Muscle of leg (tissue), 11 donors: ENCODE data around the gene XPO4. TPM values are rescaled to one million over a fixed set of nuclear protein-coding genes. Genes with fewer than 3 reads are reported as not detected.

Experiments
- DNase-seq: peaks from one replicate; pipeline ENCODE4 v3.0.0; 2013
- H3K27ac ChIP-seq: one replicate; pipeline ENCODE4 v1.5.1; 2013; ENCODE audit warnings: mild to moderate bottlenecking, low read length, control low read depth
- H3K27me3 ChIP-seq: one replicate; pipeline ENCODE4 v1.6.1; 2013; ENCODE audit warnings: low read length; ENCODE audit not compliant: control insufficient read depth, insufficient read depth
- H3K36me3 ChIP-seq: one replicate; pipeline ENCODE4 v1.6.1; 2013; ENCODE audit warnings: low read length; ENCODE audit not compliant: control insufficient read depth, insufficient read depth
- H3K4me1 ChIP-seq: one replicate; pipeline ENCODE4 v1.6.1; 2013; ENCODE audit warnings: low read length; ENCODE audit not compliant: control insufficient read depth, insufficient read depth
- H3K4me3 ChIP-seq: one replicate; pipeline ENCODE4 v1.5.1; 2013; ENCODE audit warnings: low read length, control low read depth
- H3K9me3 ChIP-seq: replicated peaks from 2 replicates; pipeline ENCODE4 v1.6.1; 2013; ENCODE audit warnings: low read depth, low read length; ENCODE audit not compliant: control insufficient read depth
- WGBS: methylation state at CpG from one replicate; pipeline ENCODE4 v1.1.5; 2013; ENCODE audit warnings: missing lambda C conversion rate; ENCODE audit not compliant: insufficient coverage; 5-methylcytosine and 5-hydroxymethylcytosine counted together
- polyA plus RNA-seq, 8 donors: library from polyadenylated mRNA; unstranded; fragments of 120-200 nt; gene quantifications; one replicate each; pipeline versions ENCODE4 v1.2.1 to v1.2.3, GENCODE V29; 2013; ENCODE audit warnings: inconsistent platforms in 1 of 8, low replicate concordance in 1 of 8; ENCODE audit not compliant: insufficient read length in 8 of 8, insufficient read depth in 1 of 8
- total RNA-seq: library from RNA; stranded (reverse); fragments of 120-200 nt; gene quantifications from one replicate; pipeline ENCODE4 v1.2.4, GENCODE V29; 2013

Gene XPO4
- total and polyA plus RNA-seq, 9 donors: 15.4 to 39.8 (median 22.5) TPM

- no peak overlapping the region for H3K4me3 ChIP-seq
- H3K36me3 ChIP-seq: peaks cover 12% of the 10 kb centered on the region
- H3K27ac ChIP-seq: no peak overlapping the region
- WGBS: 100% methylated on average over 2 of the region's 7 CpGs
- H3K4me1 ChIP-seq: no peaks in the 10 kb centered on the region
- no peaks in the 10 kb centered on the region for H3K9me3 ChIP-seq
- no peak for DNase-seq
- no peaks in the 10 kb centered on the region for H3K27me3 ChIP-seq
These were observed 68.5 kb downstream of the XPO4 start for GRCh38 chr13:20833900-20834679.

DNA sequence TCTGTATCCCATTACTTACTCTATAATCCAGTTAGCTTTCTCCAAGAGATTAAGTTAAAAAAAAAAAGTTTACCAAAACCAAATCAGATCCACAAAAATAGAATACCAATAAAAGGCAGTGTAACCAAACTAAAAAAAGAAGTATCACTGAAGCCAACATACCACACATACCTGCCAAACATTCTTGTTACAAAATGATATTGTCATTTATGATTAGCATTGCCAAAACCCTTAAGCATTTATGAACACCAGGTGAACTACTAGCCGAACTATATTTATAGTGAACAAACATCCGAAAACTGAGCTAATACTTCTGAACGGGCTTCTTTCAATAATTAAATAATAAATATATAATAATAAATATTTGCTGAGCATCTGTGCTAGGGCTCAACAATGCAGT is 69.7 kb downstream of the XPO4 start:
- Histone ChIP-seq H3K4me3 (no peak overlapping the region), H3K27me3 (no peaks in the 10 kb centered on the region), H3K9me3 (no peaks in the 10 kb centered on the region), H3K36me3 (peaks cover 10% of the 10 kb centered on the region), H3K27ac (no peak overlapping the region), H3K4me1 (no peaks in the 10 kb centered on the region)
- no peak for DNase-seq
- no CpG with 5 or more reads among the region's 3 CpGs for WGBS

DNA sequence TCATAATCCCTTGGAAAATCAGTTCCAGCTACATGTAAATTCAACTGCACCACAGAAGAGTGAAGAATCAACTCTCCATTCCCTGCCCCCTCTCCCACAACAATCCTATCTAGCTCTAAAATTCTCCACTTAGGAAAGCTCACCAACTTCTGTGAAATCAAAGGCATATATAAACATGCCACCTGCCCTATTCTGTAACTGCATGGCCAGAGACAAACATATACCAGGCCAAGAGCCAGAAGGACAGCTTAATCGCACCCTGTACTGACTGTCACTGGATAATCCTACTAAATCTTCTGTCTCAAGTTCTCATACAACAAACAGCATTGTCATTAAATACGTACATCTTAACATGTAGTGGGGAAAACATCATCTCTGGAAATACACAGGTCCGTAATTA is 70.6 kb downstream of the XPO4 start:
- no peaks in the 10 kb centered on the region for H3K27me3 ChIP-seq
- H3K4me1 ChIP-seq: peaks cover under 1% of the 10 kb centered on the region
- peak; percentile 20 for DNase-seq
- no peak overlapping the region for H3K4me3 ChIP-seq
- no peak overlapping the region for H3K27ac ChIP-seq
- peaks cover 4% of the 10 kb centered on the region for H3K36me3 ChIP-seq
- WGBS: 50% methylated on average over 1 of the region's 3 CpGs
- no peaks in the 10 kb centered on the region for H3K9me3 ChIP-seq

- Histone ChIP-seq H3K36me3 (peaks cover 2% of the 10 kb centered on the region), H3K27me3 (no peaks in the 10 kb centered on the region), H3K27ac (no peak overlapping the region), H3K4me3 (no peak overlapping the region), H3K9me3 (no peaks in the 10 kb centered on the region), H3K4me1 (peaks cover 3% of the 10 kb centered on the region)
- no peak for DNase-seq
- WGBS: no CpG with 5 or more reads among the region's 2 CpGs
These were observed 71.3 kb downstream of the XPO4 start for GRCh38 chr13:20831254-20831653.

GRCh38 chr13:20828539-20829364 is 73.8 kb downstream of the XPO4 start:
- H3K27me3 ChIP-seq: no peaks in the 10 kb centered on the region
- WGBS: no CpG with 5 or more reads among the region's 5 CpGs
- peak overlapping the region; percentile 7 for H3K27ac ChIP-seq
- H3K36me3 ChIP-seq: no peaks in the 10 kb centered on the region
- no peaks in the 10 kb centered on the region for H3K9me3 ChIP-seq
- peaks cover 10% of the 10 kb centered on the region for H3K4me1 ChIP-seq
- no peak overlapping the region for H3K4me3 ChIP-seq
- DNase-seq: peak; percentile 88

- H3K4me3 ChIP-seq: no peak overlapping the region
- H3K27ac ChIP-seq: peak overlapping the region; percentile 47
- no CpG with 5 or more reads among the region's 3 CpGs for WGBS
- no peaks in the 10 kb centered on the region for H3K9me3 ChIP-seq
- H3K27me3 ChIP-seq: no peaks in the 10 kb centered on the region
- peak; percentile 83 for DNase-seq
- H3K4me1 ChIP-seq: peaks cover 11% of the 10 kb centered on the region
- H3K36me3 ChIP-seq: no peaks in the 10 kb centered on the region
These were observed 75.5 kb downstream of the XPO4 start for GRCh38 chr13:20826843-20827560.

GRCh38 chr13:20826301-20826700 is 76.2 kb downstream of the XPO4 start:
- H3K27ac ChIP-seq: peak overlapping the region; percentile 23
- DNase-seq: no peak
- no CpG with 5 or more reads among the region's 5 CpGs for WGBS
- H3K4me1 ChIP-seq: peaks cover 11% of the 10 kb centered on the region
- H3K27me3 ChIP-seq: no peaks in the 10 kb centered on the region
- no peaks in the 10 kb centered on the region for H3K36me3 ChIP-seq
- H3K9me3 ChIP-seq: no peaks in the 10 kb centered on the region
- no peak overlapping the region for H3K4me3 ChIP-seq

- Histone ChIP-seq H3K9me3 (no peaks in the 10 kb centered on the region), H3K4me3 (no peak overlapping the region), H3K36me3 (no peaks in the 10 kb centered on the region), H3K27ac (peak overlapping the region; percentile 23), H3K27me3 (no peaks in the 10 kb centered on the region), H3K4me1 (peaks cover 11% of the 10 kb centered on the region)
- peak; percentile 84 for DNase-seq
- WGBS: no CpG with 5 or more reads among the region's 3 CpGs
These were observed 77.1 kb downstream of the XPO4 start for GRCh38 chr13:20825477-20825875.

- 63% methylated on average over 4 of the region's 5 CpGs for WGBS
- Histone ChIP-seq H3K36me3 (no peaks in the 10 kb centered on the region), H3K4me1 (peaks cover 11% of the 10 kb centered on the region), H3K27me3 (no peaks in the 10 kb centered on the region), H3K4me3 (no peak overlapping the region), H3K27ac (peak overlapping the region; percentile 39), H3K9me3 (no peaks in the 10 kb centered on the region)
- DNase-seq: peak; percentile 53
These were observed 77.6 kb downstream of the XPO4 start for GRCh38 chr13:20824762-20825476.
